ENCODE data around the gene CAMK1D.

Gene CAMK1D

GRCh38 chr10:12533723-12534122 is 184.4 kb downstream of the CAMK1D start:
- Mint-ChIP-seq H3K9me3 (peaks cover 5% of the 10 kb centered on the region), H3K27ac (no peak overlapping the region), H3K36me3 (ENCODE audit: low read depth) (no peaks in the 10 kb centered on the region), H3K4me3 (no peak overlapping the region), H3K4me1 (peaks cover 16% of the 10 kb centered on the region), H3K27me3 (ENCODE audit: low read depth) (peaks cover 3% of the 10 kb centered on the region)
- no peak for TF ChIP-seq CTCF (IDR thresholded peaks at IDR 0.05; ENCODE audit: unreplicated experiment in 3 of 3)

GRCh38 chr10:12534824-12535223 is 185.5 kb downstream of the CAMK1D start:
- TF ChIP-seq CTCF (IDR thresholded peaks at IDR 0.05; ENCODE audit: unreplicated experiment in 3 of 3), result no peak
- H3K9me3 Mint-ChIP-seq, result peaks cover 5% of the 10 kb centered on the region
- H3K4me3 Mint-ChIP-seq, result no peak overlapping the region
- H3K27me3 Mint-ChIP-seq (ENCODE audit: low read depth), result peaks cover 3% of the 10 kb centered on the region
- H3K4me1 Mint-ChIP-seq, result peaks cover 16% of the 10 kb centered on the region
- H3K27ac Mint-ChIP-seq, result no peak overlapping the region
- H3K36me3 Mint-ChIP-seq (ENCODE audit: low read depth), result no peaks in the 10 kb centered on the region

GRCh38 chr10:12535656-12536055 is 186.3 kb downstream of the CAMK1D start:
- Mint-ChIP-seq H3K4me3 (no peak overlapping the region), H3K9me3 (peaks cover 5% of the 10 kb centered on the region), H3K27me3 (ENCODE audit: low read depth) (peaks cover 3% of the 10 kb centered on the region), H3K27ac (peak overlapping the region in 1 of 3 experiments; percentile 0), H3K36me3 (ENCODE audit: low read depth) (no peaks in the 10 kb centered on the region), H3K4me1 (peaks cover 23% of the 10 kb centered on the region)
- TF ChIP-seq CTCF (IDR thresholded peaks at IDR 0.05; ENCODE audit: unreplicated experiment in 3 of 3), result no peak

GRCh38 chr10:12538491-12538995 is 189.2 kb downstream of the CAMK1D start:
- H3K4me3 Mint-ChIP-seq, result no peak overlapping the region
- H3K4me1 Mint-ChIP-seq, result peaks cover 24% of the 10 kb centered on the region
- H3K9me3 Mint-ChIP-seq, result peaks cover 5% of the 10 kb centered on the region
- H3K36me3 Mint-ChIP-seq (ENCODE audit: low read depth), result no peaks in the 10 kb centered on the region
- peaks cover 4% of the 10 kb centered on the region for H3K27me3 Mint-ChIP-seq (ENCODE audit: low read depth)
- H3K27ac Mint-ChIP-seq, result peak overlapping the region in 1 of 3 experiments; percentile 6
- TF ChIP-seq CTCF (IDR thresholded peaks at IDR 0.05; ENCODE audit: unreplicated experiment in 3 of 3), result no peak

- Mint-ChIP-seq H3K36me3 (ENCODE audit: low read depth) (no peaks in the 10 kb centered on the region), H3K27me3 (ENCODE audit: low read depth) (peaks cover 4% of the 10 kb centered on the region), H3K4me1 (peaks cover 24% of the 10 kb centered on the region), H3K27ac (no peak overlapping the region), H3K9me3 (peaks cover 4% of the 10 kb centered on the region), H3K4me3 (no peak overlapping the region)
- no peak for TF ChIP-seq CTCF (IDR thresholded peaks at IDR 0.05; ENCODE audit: unreplicated experiment in 3 of 3)
Measured at GRCh38 chr10:12539350-12540164, 190.2 kb downstream of the CAMK1D start.
